GM19239 (cell line): Measurements from ENCODE around the gene CMSS1.
A peak's percentile ranks its signal among the peaks of the same experiment; 100 is the strongest.

Experiments used
- DNase-seq: peaks from one replicate; pipeline ENCODE4 v3.0.0; 2011; ENCODE audit warnings: low spot score; ENCODE audit not compliant: insufficient read length
- FAIRE-seq: peaks from 2 replicates; lab custom pipeline; 2011; peaks lifted over from hg19 to GRCh38; lab: Jason Lieb, UNC

Gene CMSS1

DNA sequence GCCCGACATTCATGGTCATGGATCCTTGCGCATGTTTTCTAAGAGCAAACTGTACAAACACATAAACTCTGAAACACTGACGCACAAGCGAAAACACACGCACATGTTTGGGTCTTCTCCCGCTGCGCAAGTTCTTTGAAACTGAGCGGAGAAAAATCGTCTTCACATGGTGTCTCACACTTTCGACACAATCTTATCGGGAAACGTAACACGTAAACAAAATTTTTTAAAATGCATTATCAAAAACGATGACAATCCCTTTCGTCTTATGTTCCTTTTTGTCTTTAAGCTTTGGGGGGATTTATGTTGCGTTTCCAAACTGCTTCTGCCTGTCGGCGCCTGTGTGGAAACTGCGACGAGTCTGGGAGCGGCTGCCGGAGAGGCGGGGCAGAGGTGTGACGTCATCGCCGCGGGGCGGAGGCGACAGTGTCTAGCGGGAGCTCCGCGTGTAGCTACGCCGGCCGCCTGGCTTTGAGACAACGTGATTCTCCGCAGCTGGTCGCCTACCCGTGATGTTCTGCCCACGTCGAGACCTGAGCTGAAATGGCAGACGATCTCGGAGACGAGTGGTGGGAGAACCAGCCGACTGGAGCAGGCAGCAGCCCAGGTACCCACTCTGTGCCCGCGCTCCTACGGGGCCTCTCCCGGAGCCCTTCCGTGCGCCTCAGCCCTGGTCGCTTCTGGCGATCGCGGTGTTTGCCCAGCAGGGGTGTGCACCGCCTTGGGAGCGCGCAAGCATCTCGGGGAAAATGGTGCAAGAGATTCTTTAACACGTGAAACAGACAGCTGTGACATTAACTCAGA is at the start of gene CMSS1:
Gene CMSS1, plus strand, starts transcription at position 426 of the 804 bp plus-strand sequence.
- FAIRE-seq (peak; percentile 96), DNase-seq (peak; percentile 69)

DNA sequence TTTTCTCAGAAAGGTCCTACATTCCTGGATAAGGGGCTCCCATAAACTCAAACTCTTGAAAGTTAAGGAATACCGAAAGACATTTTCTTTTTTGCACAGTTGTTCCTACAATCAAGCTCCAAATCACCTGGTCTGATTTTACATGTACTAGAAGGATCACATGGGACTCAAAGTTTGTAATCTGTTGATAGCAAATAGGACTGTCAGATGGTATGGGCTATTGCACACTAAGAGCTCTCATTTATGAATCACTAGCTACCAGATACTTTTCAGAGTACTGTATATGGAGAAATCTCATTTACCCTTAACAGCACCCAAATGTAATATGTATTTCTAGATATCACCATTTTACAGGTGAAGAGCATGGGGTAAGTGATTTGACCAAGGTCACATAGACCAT is 49.5 kb upstream of the CMSS1 start:
- FAIRE-seq: no peak

DNA sequence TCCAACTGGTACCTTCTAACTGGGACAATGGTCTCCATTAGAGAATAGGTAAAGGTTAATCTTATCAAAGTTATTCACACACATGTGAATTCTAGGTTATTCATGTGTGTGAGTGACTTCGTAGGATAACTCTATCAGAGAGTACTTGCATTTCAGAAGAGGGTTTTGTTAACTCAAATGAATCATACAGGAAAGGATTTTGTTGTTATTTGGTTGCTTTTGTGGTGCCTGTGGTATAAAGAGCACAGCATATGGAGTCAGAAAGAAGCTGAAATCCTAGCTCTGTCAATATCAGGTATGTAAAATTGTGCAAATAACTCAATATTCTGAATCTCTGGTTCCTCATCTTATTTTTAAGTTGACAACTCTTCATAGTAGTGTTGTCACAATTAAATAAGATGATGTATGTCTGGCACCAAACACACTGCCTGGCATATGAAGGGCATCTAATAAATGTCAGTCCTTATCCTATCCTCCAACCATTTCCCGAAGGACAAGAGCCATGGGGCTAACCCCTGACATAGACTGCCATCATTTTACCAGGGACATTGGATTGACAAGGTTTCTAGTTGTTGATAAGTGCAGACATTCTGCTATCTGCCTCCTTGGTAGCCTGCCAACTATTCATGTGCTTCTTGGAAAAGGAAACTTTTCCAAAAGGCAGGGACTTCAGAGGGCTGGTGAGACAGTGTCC is 48.7 kb upstream of the CMSS1 start:
- no peak for DNase-seq
- FAIRE-seq: no peak

More for the DNA sequence above, 49.5 kb upstream of the CMSS1 start:
- no peak for DNase-seq

DNA sequence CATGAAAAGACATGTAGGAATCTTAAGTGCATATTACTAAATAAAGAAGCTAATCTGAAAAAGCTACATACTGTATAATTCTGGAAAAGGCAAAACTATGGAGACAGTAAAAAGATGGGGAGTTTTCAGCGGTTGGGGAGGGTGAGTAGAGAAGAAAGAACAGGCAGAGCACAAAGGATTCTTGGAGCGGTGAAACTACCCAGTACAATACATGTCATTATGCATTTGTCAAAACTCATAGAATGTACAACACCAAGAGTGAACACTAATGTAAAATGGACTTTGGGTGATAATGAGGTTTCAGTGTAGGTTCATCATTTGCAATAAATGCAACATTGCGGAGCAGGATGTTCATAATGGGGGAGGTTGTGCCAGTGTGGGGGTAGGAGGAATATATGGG is 45.5 kb upstream of the CMSS1 start:
- FAIRE-seq (no peak), DNase-seq (no peak)

DNA sequence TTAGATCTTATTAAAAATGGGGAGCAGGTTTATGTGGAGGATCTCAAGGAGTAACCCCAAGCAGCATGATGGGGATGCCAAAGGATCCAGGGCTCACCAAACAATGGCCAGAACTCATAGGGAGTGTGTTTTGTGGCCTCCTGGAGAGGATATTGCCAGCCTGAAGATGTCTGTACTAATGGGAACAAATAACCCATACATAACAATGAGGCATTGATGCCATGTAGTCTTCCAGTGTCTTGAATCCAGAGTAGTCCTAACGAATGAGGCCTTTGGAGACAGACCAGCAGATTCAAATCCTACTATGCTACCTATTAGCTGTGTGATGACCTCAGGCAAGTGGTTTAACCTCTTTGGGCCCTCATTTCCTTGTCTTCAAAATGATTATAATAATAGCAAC is 45.0 kb upstream of the CMSS1 start:
- no peak for FAIRE-seq

DNA sequence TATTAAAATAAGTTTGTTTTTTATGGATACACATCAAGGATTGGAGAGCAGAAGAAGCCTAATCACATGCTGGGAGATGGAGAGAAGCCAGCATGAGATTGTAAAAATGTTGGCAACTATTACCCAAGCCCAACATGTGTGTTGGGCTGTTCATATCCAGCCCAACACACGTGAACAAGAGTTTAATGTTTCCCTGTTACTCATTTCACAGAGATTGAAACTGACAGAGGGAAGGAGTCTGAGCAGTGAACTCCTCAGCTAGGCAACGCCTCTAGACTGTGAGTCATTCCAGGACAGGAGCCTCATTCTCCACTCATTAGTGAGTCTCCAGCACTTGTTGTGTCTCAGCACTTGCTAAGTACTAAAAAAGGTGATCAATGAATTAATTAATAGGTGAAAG is 43.2 kb upstream of the CMSS1 start:
- DNase-seq (peak; percentile 7), FAIRE-seq (peak; percentile 49)

More for the DNA sequence above, 45.0 kb upstream of the CMSS1 start:
- no peak for DNase-seq

DNA sequence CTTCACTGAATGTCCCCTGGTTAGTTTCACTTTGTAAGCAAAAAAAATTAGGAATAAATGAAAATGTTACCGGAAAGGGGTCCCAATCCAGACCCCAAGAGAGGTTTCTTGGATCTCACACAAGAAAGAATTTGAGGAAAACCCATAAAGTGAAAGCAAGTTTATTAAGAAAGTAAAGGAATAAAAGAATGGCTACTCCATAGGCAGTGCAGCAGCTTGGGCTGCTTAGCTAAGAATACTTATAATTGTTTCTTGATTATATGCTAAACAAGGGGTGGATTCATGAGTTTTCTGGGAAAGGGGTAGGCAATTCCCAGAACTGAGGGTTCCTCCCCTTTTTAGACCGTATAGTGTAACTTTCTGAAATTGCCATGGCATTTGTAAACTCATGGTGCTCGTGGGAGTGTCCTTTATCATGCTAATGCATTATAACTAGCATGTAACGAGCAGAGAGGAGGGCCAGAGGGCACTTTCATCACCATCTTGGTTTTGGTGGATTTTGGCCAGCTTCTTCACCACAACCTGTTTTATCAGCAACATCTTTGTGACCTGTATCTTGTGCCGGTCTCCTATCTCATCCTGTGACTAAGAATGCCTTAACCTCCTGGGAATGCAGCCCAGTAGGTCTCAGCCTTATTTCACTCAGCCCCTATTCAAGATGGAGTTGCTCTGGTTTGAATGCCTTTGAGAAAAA is 41.0 kb upstream of the CMSS1 start:
- no peak for DNase-seq
- FAIRE-seq: no peak

DNA sequence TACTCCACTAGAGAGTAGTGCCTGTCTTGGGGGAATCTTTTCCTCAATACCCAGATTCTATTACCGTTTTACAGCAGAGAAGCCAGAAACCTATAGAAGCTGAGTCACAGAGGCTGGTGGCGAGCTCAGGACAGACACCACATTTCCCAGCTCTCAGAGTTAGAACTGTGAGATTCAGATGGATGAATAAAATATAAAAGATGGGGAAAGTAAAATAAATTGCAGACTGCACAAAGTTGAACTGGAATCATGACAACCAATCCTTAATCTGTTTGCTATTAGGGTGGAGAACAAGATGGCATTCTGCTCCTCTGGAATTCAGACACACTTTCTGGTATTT is 40.5 kb upstream of the CMSS1 start:
- no peak for FAIRE-seq
- DNase-seq: no peak

DNA sequence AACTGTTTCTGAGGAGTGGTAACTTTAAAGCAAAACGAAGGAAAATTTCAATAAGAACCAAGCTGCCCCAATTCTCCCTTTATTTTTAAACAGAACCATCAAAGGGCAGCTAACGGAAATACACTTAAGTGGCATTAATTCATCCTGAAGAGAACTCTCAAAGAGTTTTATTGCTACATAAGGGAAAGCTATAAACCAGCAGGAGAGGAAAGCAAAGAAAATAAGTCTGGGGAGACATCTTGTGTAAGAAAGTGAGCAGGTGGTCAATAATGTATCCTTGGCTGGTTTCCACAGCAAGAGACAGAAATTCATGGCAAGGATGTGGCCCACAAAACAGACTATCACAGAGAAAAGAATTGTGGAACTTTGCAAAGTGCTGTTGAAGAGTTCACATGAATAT is 40.0 kb upstream of the CMSS1 start:
- DNase-seq (no peak), FAIRE-seq (no peak)

DNA sequence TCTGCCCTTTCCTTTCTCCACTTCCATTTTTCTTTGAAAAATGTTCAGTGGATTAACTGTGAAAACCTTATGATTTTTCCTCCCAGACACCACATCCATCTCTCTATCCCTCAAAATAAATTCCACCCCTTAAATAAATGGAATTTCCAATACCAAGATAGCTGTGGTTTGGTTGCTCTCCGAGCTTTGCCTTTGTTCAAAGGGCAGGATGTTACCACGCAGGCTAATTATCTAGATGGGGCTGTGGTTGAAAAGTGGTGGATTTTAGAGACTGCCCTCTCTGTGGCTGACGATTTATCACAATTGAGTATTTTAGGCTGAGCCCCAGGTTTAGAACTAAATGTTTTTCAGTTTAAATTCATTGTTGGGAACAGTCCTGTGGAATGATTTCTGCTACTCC is 36.9 kb upstream of the CMSS1 start:
- FAIRE-seq: no peak

DNA sequence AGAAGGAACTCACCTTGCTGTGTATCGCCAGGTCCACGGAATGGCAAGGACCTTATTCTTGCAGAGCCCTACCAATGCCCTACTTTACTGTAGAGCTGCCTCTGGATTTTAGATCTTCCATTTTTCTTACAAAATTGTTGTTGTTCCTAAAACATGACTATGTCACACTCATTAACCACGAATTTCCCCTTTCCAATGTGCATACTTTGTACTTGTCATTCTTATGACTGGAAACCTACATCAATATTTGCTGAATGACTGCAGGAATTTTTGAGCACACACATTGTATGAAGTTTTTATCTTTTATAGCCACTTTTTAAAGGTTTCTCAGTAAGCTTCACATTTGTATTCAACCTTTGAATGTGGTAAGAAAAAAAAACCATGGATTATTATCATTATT is 35.9 kb upstream of the CMSS1 start:
- FAIRE-seq (no peak), DNase-seq (no peak)

More for the DNA sequence above, 36.9 kb upstream of the CMSS1 start:
- DNase-seq: no peak

DNA sequence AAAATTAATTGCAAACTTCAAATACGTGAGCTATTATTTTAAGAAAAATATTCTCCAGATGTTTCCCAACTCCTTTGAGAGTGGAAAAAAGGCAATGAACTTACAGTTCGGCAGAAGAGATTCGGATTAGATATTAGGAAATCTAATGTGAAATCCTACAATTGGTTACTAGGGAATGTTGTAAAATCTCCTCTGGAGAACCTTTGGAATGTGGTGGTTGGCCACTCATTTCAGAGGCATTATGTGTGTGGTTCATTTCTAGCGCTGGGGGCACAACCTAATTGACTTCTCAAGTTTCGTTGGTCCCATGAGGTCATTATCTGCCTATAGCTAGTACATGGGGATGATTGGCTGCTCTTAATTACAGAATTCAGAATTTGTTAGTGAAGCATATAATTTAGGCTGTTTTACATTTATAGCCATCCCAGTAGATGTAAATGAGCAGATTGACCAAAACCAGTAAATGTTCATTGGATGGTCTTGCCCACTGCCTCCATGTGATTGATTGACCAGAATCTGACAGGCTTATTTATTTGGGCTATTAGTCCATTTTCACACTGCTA is 34.6 kb upstream of the CMSS1 start:
- DNase-seq: no peak

DNA sequence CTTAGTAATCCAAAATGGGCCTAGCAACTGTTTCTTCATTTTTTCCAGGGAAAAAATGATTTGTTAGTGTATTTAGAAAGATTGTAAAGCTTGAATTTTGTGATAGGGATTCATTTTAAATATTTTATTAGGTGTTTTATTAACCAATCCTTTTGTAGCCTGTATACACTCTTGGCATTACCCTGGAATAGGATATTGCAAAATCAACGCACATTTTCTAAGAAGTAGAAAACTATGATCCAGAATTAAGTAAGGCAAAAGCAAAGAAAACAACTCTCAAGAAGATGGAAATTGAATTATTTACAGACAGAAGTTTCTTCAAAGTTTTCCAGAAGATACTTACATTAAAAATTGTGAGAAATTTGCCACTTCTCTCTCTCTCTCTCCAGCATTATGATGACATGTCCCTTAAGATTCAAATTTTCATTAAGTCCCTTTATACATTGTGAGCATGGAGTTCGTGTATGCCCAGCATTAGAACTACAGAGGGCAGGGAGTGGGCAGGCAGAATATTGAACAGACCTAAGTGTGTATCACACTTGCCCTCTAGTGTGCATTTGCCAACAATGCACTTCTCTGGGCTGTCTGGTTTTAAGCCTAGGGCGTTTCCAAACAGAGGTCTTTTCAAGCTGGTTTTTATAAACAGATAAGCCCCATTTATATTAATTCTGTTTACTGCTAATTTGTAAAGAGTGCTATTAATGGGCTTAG is 28.5 kb upstream of the CMSS1 start:
- peak; percentile 6 for DNase-seq
- peak; percentile 40 for FAIRE-seq

More for the DNA sequence above, 34.6 kb upstream of the CMSS1 start:
- no peak for FAIRE-seq

DNA sequence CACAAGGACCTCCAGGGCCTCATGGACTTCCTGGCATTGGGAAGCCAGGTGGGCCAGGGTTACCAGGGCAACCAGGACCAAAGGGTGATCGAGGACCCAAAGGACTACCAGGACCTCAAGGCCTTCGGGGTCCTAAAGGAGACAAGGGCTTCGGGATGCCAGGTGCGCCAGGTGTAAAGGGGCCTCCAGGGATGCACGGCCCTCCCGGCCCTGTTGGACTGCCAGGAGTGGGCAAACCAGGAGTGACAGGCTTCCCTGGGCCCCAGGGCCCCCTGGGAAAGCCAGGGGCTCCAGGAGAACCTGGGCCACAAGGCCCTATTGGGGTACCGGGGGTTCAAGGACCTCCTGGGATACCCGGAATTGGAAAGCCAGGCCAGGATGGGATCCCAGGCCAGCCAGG is 23.2 kb upstream of the CMSS1 start:
- no peak for DNase-seq
- FAIRE-seq: no peak

DNA sequence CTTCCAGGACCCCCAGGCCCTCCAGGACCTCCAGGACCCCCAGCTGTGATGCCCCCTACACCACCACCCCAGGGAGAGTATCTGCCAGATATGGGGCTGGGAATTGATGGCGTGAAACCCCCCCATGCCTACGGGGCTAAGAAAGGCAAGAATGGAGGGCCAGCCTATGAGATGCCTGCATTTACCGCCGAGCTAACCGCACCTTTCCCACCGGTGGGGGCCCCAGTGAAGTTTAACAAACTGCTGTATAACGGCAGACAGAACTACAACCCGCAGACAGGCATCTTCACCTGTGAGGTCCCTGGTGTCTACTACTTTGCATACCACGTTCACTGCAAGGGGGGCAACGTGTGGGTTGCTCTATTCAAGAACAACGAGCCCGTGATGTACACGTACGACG is 22.1 kb upstream of the CMSS1 start:
- DNase-seq (no peak), FAIRE-seq (no peak)

DNA sequence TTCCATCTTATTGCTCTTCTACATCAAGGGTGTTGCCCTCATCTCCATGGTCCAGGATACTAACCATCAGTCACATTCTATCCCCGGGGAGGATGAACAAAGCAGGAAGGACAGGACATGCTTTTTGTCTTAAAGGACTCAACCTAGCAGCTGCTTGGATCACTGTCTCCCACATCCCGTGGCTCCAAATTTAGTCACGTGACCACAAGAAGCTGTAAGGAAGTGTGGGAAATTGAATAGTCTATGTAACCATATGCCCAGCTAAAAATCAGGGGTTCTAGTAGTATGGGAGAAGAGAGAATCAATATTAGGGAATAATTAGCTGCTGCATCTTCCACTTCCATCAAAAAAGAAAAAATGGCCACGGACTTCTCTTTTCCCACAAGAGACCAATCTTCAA is 18.2 kb upstream of the CMSS1 start:
- DNase-seq: no peak
- FAIRE-seq: no peak

DNA sequence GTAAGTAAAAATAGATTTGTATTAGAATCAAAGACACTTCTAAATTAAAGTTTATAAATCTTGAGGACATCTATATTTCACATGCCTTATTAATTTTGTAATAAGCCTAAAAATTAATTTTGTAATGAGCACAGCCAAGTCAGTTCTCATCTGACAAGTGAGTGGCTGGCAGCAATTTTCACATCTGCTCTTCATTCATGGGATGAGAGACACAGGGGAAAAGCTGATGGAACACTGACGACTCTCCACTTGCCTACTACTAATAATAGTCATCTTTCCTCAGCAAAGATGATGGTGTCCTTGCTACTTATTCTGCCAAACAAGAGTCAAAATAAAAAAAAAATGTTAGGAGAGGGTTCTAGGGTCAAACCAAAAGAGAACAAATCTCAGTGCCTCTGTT is 14.4 kb upstream of the CMSS1 start:
- FAIRE-seq (no peak), DNase-seq (no peak)

DNA sequence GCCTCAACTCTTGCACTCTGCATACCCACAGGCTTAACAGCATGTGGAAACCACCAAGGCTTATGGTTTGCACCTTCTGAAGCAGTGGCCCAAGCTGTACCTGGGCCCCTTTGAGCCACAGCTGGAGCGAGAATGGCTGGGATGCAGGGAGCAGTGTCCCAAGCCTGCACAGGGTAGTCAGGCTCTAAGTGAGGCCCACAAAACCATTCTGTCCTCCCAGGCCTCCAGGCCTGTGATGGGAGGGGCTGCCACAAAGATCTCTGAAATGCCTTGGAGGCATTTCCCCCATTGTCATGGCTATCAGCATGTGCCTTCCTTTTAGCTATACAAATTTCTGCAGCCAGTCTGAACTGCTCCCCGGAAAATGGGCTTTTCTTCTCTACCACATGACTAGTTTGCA is 12.5 kb upstream of the CMSS1 start:
- FAIRE-seq (no peak), DNase-seq (no peak)

DNA sequence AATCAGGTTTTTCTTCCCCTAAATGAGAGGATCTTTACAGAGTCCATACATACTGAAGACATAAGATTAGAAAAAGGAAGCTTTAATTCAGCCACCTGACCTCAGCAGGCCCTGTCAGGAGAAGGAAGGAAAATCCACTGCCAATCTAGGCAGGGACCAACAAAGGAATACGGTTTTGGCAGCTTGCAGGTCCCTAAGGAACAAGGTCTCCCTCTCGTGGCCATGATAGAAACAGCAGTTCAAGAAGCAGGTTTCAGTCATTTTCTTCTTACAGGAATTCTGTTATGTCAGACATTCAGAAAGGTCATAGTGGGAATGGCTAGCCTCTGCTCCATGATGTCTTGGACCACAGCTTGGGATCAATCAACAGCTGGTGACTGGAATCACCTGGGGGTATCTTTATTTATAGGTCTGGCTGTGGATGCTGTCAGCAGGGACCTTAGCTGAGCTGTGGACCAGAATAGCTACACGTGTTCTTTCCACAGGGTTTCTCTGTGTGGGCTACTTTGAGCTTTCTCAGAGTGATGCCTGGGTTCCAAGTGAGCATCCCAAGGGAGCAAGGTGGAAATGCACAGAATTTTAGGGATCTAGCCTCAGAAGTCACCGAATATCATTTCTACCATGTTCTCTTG is 9.4 kb upstream of the CMSS1 start:
- FAIRE-seq (peak; percentile 77), DNase-seq (no peak)

DNA sequence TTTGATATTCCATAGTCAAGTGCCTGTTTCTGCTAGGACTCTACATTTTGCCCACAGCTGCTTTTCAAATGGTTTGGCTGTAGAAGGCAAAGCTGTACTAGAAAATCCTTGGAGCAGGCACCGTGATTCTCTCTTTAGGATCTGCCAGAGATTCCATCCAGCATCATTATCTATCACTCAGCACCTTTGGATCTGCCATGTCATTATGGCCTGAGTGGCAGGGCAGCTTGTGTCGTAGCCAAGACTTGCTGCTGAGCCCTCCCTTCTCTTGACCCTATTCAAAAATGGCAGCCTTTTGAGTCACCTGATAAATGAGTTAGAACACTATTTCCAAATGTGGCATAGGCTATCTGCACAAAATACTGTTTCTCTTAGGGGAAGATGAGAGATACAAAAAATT is 8.1 kb upstream of the CMSS1 start:
- FAIRE-seq: no peak
- no peak for DNase-seq
